Naive B cell (primary cell): Measurements from ENCODE around the gene TSC22D1. TPM values are rescaled to one million over a fixed set of nuclear protein-coding genes. Genes with fewer than 3 reads are reported as not detected.
"Not testable (repeated sequence)": the region's sequence is repeated elsewhere in the genome, so short reads cannot be mapped to it uniquely, and the experiment has no call there.

Source experiments
- ATAC-seq, 2 donors: fragments of 150-1000 bp; cut with Tn5 transposase; 2 replicates each; pipeline ENCODE4 v1.10.0; 2021; ENCODE audit warnings: low read depth in 2 of 2, mild to moderate bottlenecking in 2 of 2, moderate library complexity in 2 of 2
- DNase-seq: peaks from one replicate; pipeline ENCODE4 v3.0.0; 2022
- H3K27ac Mint-ChIP-seq, 6 donors: one replicate each; pipeline ENCODE4 v1.8.0; 2020 to 2022; ENCODE audit warnings: mild to moderate bottlenecking in 6 of 6, mixed read lengths in 6 of 6, moderate library complexity in 5 of 6, inconsistent platforms in 2 of 6
- H3K27me3 Mint-ChIP-seq, 3 donors: one replicate each; pipeline ENCODE4 v1.8.0; 2021 to 2022; ENCODE audit warnings: mixed read lengths in 3 of 3, mild to moderate bottlenecking in 1 of 3
- H3K36me3 Mint-ChIP-seq, 2 donors: one replicate each; pipeline ENCODE4 v1.8.0; 2020 to 2022; ENCODE audit warnings: mixed read lengths in 2 of 2, inconsistent platforms in 1 of 2, mild to moderate bottlenecking in 1 of 2
- H3K4me1 Mint-ChIP-seq, 3 donors: one replicate each; pipeline ENCODE4 v1.8.0; 2020 to 2022; ENCODE audit warnings: mixed read lengths in 3 of 3, inconsistent platforms in 1 of 3, mild to moderate bottlenecking in 1 of 3, moderate library complexity in 1 of 3
- H3K4me3 Mint-ChIP-seq, 8 donors: one replicate each; pipeline ENCODE4 v1.8.0; 2020 to 2022; ENCODE audit warnings: mild to moderate bottlenecking in 8 of 8, mixed read lengths in 8 of 8, moderate library complexity in 8 of 8, inconsistent platforms in 2 of 8
- H3K9me3 Mint-ChIP-seq, 7 donors: one replicate each; pipeline ENCODE4 v1.8.0; 2020 to 2022; ENCODE audit warnings: mixed read lengths in 7 of 7, mild to moderate bottlenecking in 5 of 7, inconsistent platforms in 2 of 7, moderate library complexity in 1 of 7
- polyA plus RNA-seq, 6 donors: library from polyadenylated mRNA; unstranded; fragments of 300-500 nt; fragmentation: Illumina TruSeq; gene quantifications; one replicate each; pipeline ENCODE4 v1.2.3, GENCODE V29; 2021; ENCODE audit warnings: low read depth in 6 of 6

Gene TSC22D1
- polyA plus RNA-seq, 6 donors from 2014 or later = 3.5 to 10.1 (median 7.0) TPM

GRCh38 chr13:44509853-44510252 lies 66.3 kb downstream of the TSC22D1 start:
- not testable (repeated sequence) for H3K4me3 Mint-ChIP-seq, DNase-seq, H3K9me3 Mint-ChIP-seq, ATAC-seq, H3K4me1 Mint-ChIP-seq, H3K27me3 Mint-ChIP-seq, H3K27ac Mint-ChIP-seq, H3K36me3 Mint-ChIP-seq

DNA sequence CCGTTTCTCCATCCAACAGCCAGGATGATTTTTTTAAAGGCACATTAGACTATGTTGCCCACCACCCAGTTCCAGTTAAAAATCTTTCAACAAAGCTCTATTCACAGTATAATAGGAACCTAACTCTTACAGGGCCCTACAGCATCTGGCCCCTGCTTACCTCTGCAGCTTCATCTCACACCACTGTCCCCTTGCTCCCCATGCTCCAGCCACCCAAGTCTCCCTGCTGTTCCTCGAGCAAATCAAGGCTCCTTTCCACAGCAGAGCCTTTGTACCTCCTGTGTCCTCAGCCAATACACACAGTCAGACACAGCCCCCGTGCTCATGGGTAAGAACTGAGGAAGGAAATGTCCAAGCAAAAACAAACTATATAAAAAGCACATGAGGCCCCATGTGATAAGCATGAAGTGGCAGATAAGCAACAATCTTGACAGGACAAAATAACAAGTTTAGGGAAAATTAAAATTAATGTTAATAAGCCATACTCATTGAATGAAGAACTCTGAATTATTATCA lies 67.5 kb downstream of the TSC22D1 start:
- peaks cover 0 to 3% (median 0%) of the 10 kb centered on the region in 7 donors for H3K9me3 Mint-ChIP-seq
- no peak for ATAC-seq
- peaks cover 0 to 7% of the 10 kb centered on the region in 2 donors for H3K36me3 Mint-ChIP-seq
- DNase-seq = no peak
- no peaks in the 10 kb centered on the region for H3K4me1 Mint-ChIP-seq
- H3K4me3 Mint-ChIP-seq = no peak overlapping the region
- H3K27ac Mint-ChIP-seq = no peak overlapping the region
- H3K27me3 Mint-ChIP-seq = no peaks in the 10 kb centered on the region

GRCh38 chr13:44507639-44508038 lies 68.5 kb downstream of the TSC22D1 start:
- ATAC-seq (no peak), DNase-seq (no peak)
- H3K4me1 Mint-ChIP-seq = no peaks in the 10 kb centered on the region
- H3K9me3 Mint-ChIP-seq = no peaks in the 10 kb centered on the region
- H3K27ac Mint-ChIP-seq = peak overlapping the region in 1 of 6 donors; percentile 22
- H3K36me3 Mint-ChIP-seq = no peaks in the 10 kb centered on the region
- H3K4me3 Mint-ChIP-seq = no peak overlapping the region
- no peaks in the 10 kb centered on the region for H3K27me3 Mint-ChIP-seq

DNA sequence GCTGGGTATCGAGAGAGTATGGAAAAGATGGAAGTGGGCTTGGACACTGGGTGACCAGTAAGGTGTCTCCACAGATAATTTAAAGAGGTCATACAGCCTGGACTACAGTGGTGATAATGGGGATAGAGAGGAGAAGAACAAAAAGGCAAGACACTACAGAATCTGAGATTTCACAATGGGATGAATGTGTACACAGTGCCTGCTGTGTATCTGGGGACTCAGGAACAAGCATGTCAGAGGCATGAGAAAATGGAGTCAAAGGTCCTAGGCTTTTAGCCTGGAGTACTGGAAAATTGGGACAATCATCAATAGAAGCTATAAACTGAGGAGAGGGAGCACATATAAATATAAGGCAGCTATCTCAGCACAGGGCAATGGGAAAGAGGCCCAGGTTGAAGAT lies 69.4 kb downstream of the TSC22D1 start:
- peak overlapping the region in 1 of 6 donors; percentile 43 for H3K27ac Mint-ChIP-seq
- no peaks in the 10 kb centered on the region for H3K4me1 Mint-ChIP-seq
- DNase-seq (no peak), ATAC-seq (no peak)
- no peaks in the 10 kb centered on the region for H3K36me3 Mint-ChIP-seq
- no peaks in the 10 kb centered on the region for H3K27me3 Mint-ChIP-seq
- no peaks in the 10 kb centered on the region for H3K9me3 Mint-ChIP-seq
- no peak overlapping the region for H3K4me3 Mint-ChIP-seq

- no peak for ATAC-seq
- no peaks in the 10 kb centered on the region for H3K36me3 Mint-ChIP-seq
- DNase-seq = no peak
- H3K27me3 Mint-ChIP-seq = no peaks in the 10 kb centered on the region
- no peak overlapping the region for H3K27ac Mint-ChIP-seq
- H3K9me3 Mint-ChIP-seq = no peaks in the 10 kb centered on the region
- H3K4me3 Mint-ChIP-seq = no peak overlapping the region
- H3K4me1 Mint-ChIP-seq = no peaks in the 10 kb centered on the region
These were observed 69.9 kb downstream of the TSC22D1 start for GRCh38 chr13:44506251-44506650.

DNA sequence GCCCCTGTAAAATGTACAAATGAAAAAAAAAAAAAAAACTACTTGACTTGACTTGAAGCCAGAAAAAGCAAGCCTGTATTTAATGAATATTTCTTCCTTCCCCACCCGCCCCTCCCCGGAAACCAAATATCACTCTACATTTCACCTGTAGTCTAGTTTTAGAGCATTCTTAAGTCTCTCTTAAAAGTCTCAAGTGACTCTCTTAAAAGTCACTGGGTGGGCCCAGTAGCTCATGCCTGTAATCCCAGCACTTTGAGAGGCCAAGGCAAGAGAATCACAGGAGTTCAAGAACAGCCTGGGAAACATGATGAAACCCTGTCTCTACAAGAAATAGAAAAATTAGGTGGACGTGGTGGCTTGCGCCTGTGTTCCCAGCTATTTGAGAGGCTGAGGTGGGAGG lies 72.0 kb downstream of the TSC22D1 start:
- Mint-ChIP-seq H3K27ac (no peak overlapping the region), H3K27me3 (no peaks in the 10 kb centered on the region), H3K36me3 (no peaks in the 10 kb centered on the region), H3K4me3 (no peak overlapping the region), H3K9me3 (no peaks in the 10 kb centered on the region), H3K4me1 (no peaks in the 10 kb centered on the region)
- ATAC-seq (no peak), DNase-seq (no peak)

DNA sequence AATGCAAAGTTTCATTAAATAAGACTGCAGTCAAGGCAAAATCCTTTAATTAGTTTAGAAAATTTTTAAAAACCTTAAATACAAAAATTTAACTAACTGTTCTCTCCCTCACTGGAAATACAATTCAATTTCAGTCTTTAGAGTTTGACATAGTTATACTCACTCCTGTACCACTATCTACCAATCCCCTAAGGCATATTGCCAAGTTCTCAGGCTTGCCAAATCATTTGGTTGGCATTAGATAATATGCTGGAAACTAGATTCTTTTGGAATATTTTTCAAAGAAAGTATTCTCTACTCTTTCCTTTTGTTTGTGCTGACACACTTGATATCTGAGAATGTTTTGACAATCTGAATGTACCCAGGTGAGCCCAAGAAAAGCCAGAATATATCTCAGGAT lies 77.2 kb downstream of the TSC22D1 start:
- Mint-ChIP-seq H3K9me3 (peaks cover 5 to 17% (median 11%) of the 10 kb centered on the region in 7 donors), H3K4me3 (no peak overlapping the region), H3K4me1 (peaks cover 0 to 7% (median 0%) of the 10 kb centered on the region in 3 donors), H3K27me3 (no peaks in the 10 kb centered on the region), H3K27ac (no peak overlapping the region), H3K36me3 (peaks cover 8 to 16% of the 10 kb centered on the region in 2 donors)
- ATAC-seq (no peak), DNase-seq (no peak)

GRCh38 chr13:44498502-44498901 lies 77.6 kb downstream of the TSC22D1 start:
- no peak for DNase-seq
- Mint-ChIP-seq H3K4me3 (no peak overlapping the region), H3K4me1 (peaks cover 0 to 7% (median 0%) of the 10 kb centered on the region in 3 donors), H3K9me3 (peaks cover 5 to 17% (median 11%) of the 10 kb centered on the region in 7 donors), H3K27ac (no peak overlapping the region), H3K27me3 (no peaks in the 10 kb centered on the region), H3K36me3 (peaks cover 8 to 16% of the 10 kb centered on the region in 2 donors)
- ATAC-seq = no peak

DNA sequence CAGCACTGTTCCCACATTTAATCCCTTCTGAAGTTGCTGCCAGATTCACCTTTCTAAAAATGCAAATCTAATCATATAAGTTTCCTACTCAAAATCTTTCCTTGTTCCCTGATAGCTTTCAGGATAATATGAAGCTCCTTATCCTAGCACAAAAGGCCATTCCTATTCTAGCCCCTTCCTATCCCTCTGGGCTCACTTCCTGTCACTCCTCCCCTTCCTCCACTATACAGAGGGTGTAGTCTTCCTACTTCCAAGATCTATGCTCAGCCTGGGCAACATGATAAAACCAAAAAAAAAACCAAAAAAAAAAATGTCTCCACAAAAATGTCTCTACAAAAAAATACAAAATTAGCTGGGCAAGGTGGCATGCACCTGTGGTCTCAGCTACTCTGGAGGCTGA lies 78.3 kb downstream of the TSC22D1 start:
- H3K27ac Mint-ChIP-seq = no peak overlapping the region

DNA sequence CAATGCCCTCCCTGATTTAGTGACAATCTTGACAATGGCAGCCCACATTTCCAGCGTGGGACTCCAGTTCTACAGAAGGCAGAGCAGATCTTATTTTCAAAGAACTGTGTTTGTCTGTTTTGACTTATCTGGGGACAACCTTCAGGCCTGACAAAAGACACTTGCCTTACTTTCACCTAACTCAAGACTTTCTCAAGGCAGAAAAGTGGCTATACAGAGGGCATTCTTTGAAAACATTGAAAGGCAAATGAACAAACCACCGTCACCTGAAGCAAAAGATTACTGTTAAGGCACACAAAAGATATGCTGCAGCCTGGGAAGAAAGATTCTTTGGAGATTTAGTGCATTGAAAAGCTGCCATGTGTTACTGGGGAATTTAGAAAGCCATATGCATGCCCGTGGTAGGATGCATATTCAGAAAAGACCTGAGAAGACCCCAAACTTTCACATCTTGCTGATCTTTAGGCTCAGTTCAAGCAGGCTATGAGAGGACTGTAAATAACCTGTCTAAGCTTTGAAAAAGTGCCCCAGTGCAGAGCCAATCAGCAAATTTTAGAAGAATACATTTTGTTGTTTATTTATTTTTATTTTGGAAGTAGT lies 82.8 kb downstream of the TSC22D1 start:
- ATAC-seq (no peak), DNase-seq (no peak)
- Mint-ChIP-seq H3K9me3 (peaks cover 5 to 17% (median 11%) of the 10 kb centered on the region in 7 donors), H3K27ac (no peak overlapping the region), H3K36me3 (peaks cover 8 to 16% of the 10 kb centered on the region in 2 donors), H3K27me3 (no peaks in the 10 kb centered on the region), H3K4me1 (peaks cover 0 to 7% (median 0%) of the 10 kb centered on the region in 3 donors), H3K4me3 (no peak overlapping the region)

More for the DNA sequence above, 78.3 kb downstream of the TSC22D1 start:
- Mint-ChIP-seq H3K9me3 (peaks cover 5 to 17% (median 11%) of the 10 kb centered on the region in 7 donors), H3K4me1 (peaks cover 0 to 7% (median 0%) of the 10 kb centered on the region in 3 donors), H3K36me3 (peaks cover 8 to 16% of the 10 kb centered on the region in 2 donors), H3K27me3 (no peaks in the 10 kb centered on the region), H3K4me3 (no peak overlapping the region)
- DNase-seq (no peak), ATAC-seq (no peak)

GRCh38 chr13:44489751-44490150 lies 86.4 kb downstream of the TSC22D1 start:
- peaks cover 3 to 4% of the 10 kb centered on the region in 2 donors for H3K36me3 Mint-ChIP-seq
- peaks cover 2 to 5% (median 4%) of the 10 kb centered on the region in 7 donors for H3K9me3 Mint-ChIP-seq
- no peak overlapping the region for H3K4me3 Mint-ChIP-seq
- no peak for ATAC-seq
- no peak for DNase-seq
- H3K4me1 Mint-ChIP-seq = peaks cover 4 to 12% (median 9%) of the 10 kb centered on the region in 3 donors
- H3K27me3 Mint-ChIP-seq = no peaks in the 10 kb centered on the region
- no peak overlapping the region for H3K27ac Mint-ChIP-seq

DNA sequence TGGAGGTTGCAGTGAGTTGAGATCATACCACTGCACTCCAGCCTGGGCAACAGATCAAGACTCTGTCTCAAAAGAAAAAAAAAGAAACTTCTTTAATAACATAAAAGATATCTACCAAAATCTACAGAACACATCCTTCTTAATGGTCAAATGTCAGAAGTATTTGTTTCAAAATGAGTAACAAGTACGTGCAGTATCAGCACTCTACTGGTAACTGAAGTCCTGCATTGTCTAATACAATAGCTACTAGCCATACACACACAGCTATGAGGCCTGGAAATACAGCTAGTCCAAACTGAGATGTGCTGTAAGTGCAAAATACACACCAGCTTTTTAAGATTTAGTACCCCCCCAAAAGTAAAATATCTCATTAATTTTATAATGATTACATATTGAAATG lies 88.1 kb downstream of the TSC22D1 start:
- DNase-seq = no peak
- Mint-ChIP-seq H3K9me3 (no peaks in the 10 kb centered on the region), H3K4me1 (peaks cover 15 to 23% (median 16%) of the 10 kb centered on the region in 3 donors), H3K36me3 (no peaks in the 10 kb centered on the region), H3K27ac (no peak overlapping the region), H3K27me3 (no peaks in the 10 kb centered on the region), H3K4me3 (no peak overlapping the region)
- ATAC-seq = no peak

GRCh38 chr13:44484562-44485138 lies 91.5 kb downstream of the TSC22D1 start:
- H3K27me3 Mint-ChIP-seq = no peaks in the 10 kb centered on the region
- DNase-seq = no peak
- peak; percentile 56 to 66 for ATAC-seq
- no peaks in the 10 kb centered on the region for H3K36me3 Mint-ChIP-seq
- peak overlapping the region; percentile 37 to 81 (median 62) for H3K4me3 Mint-ChIP-seq
- H3K4me1 Mint-ChIP-seq = peaks cover 21 to 34% (median 22%) of the 10 kb centered on the region in 3 donors
- peak overlapping the region; percentile 3 to 84 (median 56) for H3K27ac Mint-ChIP-seq
- H3K9me3 Mint-ChIP-seq = no peaks in the 10 kb centered on the region
